Activated CD4-positive, alpha-beta T cell treated with anti-CD3 and anti-CD28 coated beads for 48 hours (primary cell): Measurements from ENCODE around the gene ZRANB3.
"Not testable (repeated sequence)": the region's sequence is repeated elsewhere in the genome, so short reads cannot be mapped to it uniquely, and the experiment has no call there.

ENCODE experiments used
- DNase-seq: peaks from one replicate; pipeline ENCODE4 v3.0.0-alpha.2; 2020

The ZRANB3 gene

DNA sequence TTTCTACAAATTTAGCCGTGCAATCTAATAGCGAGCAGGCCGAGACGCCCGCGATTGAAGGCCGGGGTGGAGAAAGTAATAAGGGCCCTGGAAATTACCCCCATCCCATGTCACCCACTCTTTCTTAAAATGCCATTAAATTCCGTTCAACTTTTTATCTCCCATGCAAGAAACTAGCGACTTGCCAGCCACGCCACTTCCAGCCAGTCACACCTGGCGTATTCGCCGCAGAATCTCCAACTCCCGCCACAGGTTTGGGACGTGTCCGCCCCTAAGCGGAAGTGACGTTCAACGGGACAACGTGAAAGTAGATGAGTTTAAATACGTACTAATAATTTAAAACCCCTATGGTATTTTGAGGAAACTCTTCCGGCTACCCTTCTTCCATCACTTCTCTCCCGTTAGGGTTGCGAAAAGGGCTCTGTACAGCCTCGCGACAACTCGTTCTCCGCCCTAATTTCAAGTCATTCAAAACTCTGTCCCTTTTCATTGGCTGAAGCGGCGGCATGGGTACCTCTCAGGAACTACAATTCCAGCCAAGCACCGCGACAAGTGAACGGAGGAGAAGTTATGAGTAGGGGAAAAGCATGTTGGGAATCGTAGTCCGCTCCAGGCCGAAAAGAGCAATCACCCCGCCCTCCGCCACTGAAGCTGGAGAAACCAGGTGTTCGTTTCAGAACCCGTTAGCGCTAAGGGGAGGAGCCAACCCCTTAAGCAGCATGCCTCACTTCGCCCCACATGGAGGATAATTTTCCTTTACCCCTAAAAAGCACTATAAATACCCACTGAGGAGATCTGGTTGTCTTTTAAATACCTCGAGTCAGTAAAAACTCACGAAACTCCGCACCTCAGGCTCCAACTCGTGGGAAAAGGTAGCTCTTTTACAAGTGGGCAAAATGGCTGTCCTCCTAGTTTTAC is at the start of gene ZRANB3:
Gene ZRANB3, minus strand, starts transcription at position 906 of the 918 bp plus-strand sequence.
- peak; percentile 96 for DNase-seq

DNA sequence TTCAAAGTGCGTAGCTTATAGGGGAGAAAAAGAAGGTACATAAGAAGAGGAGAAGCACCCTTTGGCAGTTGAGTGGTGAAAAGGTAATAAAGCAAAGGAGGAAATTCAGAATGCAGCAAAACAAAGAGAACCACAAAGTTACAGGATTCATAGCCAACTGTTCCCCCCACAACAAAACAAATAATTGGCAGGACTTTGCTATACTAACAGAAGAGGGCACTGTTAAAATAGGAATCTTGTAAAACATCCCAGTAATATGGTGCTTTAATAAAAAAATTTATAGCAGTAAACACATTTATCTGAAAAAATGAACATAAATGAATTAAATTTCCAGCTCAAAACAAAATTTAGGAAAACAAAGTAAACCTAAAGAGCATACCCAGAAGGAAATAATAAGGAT is 42.6 kb upstream of the ZRANB3 start:
- no peak for DNase-seq

DNA sequence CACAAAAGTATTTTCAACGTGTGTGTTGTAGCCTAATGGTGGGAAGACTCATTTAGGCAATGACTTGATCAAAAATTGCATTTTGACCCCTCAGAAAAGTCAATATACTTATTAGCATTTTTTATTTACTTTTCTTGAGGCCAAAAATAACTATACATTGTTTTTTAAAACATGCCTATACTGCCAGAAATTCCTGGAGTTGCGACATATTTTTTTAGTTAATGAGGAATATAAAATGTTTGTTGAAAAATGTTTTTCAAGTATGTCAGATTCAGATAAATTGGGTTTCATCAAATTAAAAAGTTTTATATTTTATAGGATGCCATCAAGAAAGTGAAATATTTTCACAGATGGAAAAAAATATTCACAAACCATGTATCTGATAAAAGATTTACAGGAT is 39.9 kb upstream of the ZRANB3 start:
- DNase-seq = no peak

DNA sequence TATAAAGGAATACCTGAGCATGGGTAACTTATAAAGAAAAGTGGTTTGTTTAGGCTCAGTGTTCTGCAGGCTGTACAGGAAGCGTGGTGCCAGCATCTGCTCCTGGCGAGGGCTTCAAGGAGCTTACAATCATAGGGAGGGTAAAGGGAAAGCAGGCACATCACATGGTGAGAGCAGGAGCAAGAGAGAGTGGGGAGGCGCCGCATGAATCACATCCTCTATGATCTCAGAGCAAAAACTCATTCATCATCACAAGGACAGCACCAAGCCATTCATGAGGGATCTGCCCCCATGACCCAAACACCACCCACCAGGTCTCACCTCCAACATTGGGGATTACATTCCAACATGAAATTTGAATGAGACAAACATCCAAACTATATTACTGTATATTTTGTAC is 32.8 kb upstream of the ZRANB3 start:
- peak; percentile 22 for DNase-seq

DNA sequence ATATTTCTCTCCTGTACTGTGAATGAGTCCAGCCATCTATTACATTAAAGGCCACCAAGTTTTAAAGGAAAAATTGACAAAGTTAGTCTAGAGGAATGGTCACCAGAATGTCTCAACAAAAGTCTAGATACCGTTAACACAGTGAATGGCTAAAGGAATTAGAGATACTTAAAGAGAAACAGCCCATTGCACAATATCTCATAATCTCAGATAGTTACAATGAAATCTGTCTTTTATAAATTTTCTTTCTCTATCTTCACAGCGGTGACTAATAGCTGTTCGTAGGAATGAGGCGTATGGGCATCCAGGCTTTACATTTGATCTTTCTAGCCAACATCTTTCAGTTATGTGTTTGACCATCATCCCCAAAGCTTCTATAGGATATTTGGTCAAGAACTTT is 30.9 kb upstream of the ZRANB3 start:
- DNase-seq = no peak

DNA sequence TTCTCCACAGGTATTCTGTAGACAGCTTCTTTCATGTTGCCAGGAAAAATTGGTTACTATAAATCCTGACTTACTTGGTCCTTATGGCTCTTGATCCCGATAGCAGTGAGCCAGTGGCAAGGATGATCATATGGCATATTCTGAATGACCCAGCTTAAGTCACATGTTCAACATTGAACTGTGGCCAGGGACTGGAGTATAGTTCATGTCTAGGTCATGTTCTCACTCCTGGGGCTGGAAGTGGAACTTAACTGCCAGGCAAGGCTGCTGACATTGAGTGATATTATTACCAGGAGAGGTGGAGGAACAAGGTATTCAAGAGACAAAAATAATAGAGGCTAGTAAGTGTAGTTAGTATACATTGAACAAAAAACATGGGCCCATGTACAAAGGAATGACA is 26.5 kb upstream of the ZRANB3 start:
- no peak for DNase-seq

DNA sequence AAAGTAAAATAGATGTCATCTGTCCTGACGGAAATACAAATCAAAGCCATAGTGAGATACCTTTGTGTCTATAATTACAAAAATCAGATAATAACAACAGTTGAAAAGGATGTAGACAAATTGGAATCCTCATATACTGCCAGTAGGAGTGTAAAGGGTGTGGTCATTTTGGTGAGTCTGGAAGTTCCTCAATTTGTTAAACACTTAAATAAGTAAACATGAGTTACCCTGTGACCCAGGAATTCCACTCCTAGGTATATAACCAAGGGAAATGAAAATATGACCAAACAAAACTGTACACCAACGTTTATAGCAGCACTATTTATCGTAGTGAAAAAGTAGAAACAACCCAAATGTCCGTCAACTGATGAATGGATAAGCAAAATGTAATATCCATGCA is 24.3 kb upstream of the ZRANB3 start:
- no peak for DNase-seq

DNA sequence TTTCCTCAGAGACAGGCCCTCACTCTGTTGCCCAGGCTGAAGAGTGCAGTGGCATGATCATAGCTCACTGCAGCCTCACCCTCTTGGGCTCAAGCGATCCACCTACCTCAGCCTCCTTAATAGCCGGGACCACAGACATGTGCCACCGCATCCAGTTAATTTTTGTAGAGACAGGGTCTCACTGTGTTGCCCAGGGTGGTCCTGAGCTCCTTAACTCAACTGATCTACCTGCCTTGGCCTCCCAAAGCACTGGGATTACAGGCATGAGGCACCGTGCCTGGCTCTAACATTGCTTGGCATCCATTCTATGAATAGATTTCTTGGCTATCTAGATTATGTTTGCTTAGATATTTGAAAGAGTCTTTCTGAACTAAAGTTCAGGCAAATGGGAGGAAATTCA is 21.9 kb upstream of the ZRANB3 start:
- no peak for DNase-seq

DNA sequence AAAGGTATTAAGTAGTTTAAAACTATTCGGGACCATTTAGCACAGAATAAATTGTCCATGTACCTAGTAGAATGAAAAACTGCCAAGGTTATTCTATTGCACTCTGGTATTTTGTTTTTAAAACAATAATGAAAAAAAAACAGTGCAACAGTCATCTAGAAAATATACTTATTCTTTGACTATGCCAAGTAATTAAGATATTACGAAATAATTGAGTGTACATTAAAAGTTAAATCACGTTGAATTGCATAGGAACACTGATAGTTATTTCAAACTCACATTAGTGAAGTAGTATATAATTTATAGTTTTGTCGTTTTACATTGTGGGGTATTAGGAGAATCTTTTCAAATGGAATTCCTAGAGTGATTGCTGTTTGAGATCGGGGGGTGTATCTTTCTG is 20.3 kb upstream of the ZRANB3 start:
- no peak for DNase-seq

DNA sequence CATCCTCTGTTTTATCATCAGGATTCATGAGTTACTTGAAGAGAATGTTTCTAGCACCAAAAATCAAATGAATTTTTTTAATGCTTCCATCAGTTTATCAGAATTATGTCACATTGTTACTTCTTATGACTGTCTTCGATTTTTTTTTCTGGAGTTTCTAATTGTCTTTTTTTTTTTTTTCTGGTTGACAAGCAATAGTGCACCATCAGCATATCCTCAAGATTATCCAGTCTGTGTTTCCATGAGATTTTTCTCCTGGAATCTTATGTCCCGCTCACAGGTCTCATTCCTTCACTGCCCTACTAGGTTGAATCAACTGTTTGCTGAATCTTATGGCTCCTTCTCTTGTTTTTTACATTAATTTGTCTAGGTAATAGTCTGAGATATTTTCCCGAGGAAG is 16.3 kb upstream of the ZRANB3 start:
- DNase-seq = no peak

DNA sequence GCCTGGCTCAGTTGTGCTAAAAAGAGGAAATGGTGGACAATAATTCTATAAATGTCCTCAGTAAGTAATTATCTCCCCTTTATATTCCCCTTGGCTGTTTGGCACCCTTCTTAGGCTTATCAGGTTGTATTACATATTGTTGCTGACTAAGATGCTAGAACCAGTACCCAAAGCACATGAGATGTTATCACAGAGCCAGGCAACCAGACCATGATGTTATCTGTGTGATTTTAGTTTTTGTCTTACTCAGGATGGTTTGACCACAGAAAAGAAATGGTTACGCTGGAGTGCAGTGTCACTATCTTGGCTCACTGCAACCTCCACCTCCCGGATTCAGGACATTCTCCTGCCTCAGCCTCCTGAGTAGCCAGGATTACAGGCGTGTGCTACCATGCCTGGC is 15.4 kb upstream of the ZRANB3 start:
- no peak for DNase-seq

DNA sequence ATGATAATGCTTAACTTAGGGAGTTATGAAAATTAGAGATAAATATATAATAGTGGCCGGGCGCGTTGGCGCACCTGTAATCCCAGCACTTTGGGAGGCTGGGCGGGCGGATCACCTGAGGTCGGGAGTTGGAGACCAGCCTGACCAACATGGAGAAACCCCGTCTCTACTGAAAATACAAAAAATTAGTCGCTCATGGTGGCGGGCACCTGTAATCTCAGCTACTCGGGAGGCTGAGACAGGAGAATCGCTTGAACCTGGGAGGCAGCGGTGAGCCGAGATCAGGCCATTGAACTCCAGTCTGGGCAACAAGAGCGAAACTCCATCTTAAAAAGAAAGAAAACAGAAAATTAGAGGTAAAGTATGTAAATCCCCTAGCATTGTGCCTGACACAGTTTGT is 2.5 kb upstream of the ZRANB3 start:
- DNase-seq = not testable (repeated sequence)

DNA sequence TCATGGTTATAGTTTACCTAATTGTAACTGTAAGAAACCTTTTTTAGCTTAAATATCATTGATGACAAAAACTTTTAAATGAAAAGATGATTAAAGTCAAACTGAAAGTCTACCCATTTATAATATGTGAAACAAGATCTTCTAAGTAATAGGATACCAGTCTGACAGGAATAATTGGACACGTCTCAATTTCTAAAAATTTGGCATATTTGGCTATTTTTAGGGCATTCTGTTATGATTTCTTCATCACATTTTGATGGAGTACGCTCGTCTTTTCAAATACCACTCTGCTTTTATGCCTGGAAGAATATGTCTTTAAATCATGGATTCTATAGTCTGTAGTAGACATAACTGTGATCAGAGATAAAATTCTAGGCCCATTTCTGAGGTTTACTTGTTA is 1.6 kb upstream of the ZRANB3 start:
- no peak for DNase-seq

DNA sequence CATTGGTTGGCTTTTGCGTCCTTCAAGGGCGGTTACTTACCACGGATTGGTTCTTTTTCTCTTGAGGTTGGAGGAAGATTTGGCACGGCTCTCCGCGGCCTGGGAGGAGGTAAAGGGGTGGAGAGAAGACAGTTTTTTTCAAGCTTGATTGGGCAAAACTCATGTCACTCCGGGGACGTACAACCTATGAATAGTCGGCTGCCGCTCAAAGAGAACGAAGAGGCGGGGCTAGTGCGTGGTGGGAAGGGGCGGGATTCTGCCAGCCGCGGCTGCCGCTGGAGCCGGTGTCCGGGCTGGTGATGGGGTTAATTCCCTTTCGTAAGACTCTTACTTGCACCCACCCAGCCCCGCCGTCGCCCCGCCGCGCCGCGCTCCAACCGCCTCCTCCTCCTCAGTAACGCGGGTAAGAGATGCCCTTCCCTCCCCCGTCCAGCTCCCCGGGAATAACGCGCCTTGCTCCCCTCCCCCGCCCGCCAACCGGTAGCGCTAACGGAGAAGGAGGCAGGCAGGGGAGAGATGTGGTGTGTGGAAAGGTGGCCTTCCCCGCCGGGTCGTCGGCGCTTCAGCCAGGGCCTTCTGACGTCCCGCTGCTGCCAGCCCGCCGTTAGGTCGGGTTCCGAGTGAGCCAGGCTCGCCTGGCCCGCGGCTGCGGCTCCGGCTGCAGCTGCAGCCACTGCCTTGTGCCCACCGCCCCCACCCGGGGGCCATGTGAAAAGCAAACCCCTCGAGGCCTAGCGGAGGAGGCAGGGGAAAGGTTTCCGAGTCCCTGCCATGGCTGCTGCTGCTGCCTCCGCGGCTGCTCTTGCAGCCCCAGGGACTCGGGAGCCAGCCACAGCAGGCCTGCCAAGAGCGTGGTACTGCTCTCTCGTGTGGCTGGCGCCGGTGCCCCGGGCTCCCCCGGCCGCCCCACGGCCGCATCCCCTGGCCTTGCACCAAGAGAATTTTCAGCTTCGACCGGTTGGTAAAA is 496 bp upstream of the ZRANB3 start, which contains the start of gene R3HDM1:
Gene R3HDM1, plus strand, starts transcription at position 254 of the 967 bp plus-strand sequence. CDS start 73,362 bp downstream, outside the sequence.
- DNase-seq = peak; percentile 96

DNA sequence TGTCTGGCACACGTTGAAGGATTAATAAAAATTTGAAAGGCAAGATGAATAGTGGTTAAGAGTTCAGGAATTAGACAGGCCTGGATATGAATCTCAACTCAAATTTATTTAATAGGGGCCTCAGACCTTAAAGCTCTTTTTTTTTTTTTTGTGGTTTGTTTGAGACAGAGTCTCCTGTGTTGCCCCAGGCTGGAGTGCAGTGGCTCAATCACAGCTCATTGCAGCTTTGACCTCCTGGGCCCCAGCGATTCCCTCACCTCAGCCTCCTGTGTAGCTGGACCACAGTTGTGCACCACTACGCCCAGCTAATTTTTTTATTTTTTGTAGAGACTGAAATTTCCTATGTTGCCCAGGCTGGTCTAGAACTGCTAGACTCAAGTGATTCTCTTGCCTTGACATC is 3.0 kb downstream of the ZRANB3 start:
- no peak for DNase-seq

DNA sequence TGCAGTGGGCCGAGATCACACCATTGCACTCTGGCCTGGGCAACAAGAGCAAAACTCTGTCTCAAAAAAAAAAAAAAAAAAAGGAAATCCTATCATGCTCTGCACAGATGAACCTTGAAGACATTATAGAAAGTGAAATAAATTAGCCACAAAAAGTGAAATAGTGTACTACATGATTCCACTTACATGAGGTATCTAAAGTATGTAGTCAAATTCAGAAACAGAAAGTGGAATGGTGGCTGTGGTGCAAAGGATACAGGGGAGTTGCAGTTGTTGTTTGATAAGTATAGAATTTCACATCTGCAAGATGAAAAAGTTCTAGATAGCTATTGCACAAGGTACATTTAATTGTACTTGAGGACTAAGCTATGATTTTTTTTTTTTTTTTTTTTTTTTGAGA is 5.2 kb downstream of the ZRANB3 start:
- no peak for DNase-seq

DNA sequence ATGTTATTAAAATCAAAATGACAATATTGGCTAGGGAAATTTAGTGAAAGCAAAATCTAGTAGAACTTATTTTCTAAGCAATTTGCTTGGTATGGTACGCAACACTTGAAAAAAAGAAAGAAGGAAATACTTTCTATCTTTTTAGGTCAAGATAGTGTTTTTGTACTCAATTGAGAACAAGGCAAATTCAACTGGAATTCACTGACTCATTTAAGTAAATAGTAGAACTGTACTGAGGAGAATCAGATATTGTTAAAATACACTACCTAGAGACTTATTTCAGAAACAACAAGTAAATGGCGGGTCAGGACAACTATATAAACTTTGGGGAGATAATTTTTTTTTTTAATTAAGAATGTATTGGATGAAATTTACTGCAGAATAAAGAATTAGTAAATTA is 18.9 kb downstream of the ZRANB3 start:
- DNase-seq = no peak

DNA sequence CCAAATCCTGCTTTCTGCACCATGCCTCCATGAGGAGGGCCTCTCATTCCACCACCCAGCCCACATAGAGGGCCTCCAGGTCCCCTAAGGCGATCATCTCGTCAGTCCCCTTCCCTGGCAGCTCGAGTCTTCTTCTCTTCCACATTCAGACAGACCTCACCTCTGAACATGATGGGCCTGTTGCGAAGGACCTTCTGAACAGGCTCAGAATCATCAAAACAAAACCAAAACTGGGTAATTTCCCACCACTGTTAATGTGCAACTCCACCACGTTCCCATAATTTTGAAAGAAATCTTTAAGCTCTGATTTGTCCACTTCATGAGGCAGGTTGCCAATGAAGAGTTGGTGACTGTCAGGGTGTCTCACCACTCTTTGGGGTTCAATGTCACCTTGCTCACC is 20.4 kb downstream of the ZRANB3 start:
- DNase-seq = no peak

DNA sequence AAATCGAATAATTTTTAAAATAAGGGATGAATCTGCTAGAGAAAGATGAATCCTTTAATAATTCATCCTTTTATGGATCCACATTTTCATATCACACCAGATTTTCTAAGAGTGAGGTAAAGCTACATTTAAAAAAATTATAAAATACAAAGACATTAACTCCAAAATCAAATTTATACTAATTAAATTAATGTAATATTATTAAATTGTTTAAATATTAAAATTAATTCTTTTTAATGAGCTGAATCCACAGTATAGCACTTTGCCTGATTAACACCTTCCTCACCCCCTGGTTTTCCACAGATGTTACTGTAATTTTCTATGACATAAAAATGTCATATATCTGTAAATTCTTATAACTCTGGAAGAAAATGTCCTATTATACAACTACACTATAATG is 26.2 kb downstream of the ZRANB3 start:
- DNase-seq = no peak

DNA sequence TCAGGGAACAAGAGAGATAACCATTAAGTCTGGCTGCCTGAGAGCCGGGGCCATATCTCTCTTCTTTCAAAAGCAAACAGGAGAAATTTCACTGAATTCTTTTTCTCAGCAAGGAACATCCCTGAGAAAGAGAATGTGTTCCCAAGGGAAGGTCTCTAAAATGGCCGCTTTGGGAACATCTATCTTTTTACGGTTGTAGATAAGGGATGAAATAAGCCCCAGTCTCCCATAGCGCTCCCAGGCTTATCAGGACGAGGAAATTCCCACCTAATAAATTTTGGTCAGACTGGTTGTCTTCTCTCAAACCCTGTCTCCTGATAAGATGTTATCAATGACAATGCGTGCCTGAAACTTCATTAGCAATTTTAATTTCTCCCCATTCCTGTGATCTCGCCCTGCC is 32.4 kb downstream of the ZRANB3 start:
- DNase-seq = not testable (repeated sequence)

DNA sequence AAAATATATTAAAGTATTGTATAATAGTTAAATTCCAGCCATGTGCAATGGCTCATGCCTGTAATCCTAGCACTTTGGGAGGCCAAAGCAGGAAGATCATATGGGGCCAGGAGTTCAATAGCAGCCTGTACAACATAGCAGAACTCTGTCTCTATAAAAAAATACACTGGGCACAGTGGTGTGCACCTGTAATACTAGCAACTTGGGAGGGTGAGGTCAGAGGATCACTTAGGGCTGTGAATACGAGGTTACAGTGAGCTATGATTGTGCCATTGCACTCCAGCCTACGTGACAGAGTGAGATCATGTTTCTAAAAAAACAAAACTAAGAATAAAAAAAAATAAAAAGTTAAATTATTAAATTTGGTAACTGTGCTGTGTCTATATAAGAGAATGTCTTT is 36.1 kb downstream of the ZRANB3 start:
- no peak for DNase-seq

DNA sequence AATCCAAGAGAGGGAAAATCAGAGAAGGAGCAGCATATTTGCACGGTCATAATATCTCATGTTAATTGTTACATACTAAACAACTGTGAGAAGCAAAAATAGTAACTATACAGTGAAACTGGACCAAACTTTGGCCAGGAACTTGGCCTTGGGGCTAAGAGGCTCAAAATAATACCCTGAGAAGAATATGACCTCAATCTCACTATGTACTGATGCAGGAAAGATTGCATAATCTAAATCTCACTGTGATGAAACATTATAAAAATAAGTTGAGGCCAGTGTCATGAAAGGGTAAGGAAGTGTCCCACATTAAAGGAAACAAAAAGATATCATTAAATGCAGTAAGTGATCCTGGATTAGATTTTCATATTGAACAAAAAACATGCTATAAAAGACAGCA is 36.5 kb downstream of the ZRANB3 start:
- no peak for DNase-seq

DNA sequence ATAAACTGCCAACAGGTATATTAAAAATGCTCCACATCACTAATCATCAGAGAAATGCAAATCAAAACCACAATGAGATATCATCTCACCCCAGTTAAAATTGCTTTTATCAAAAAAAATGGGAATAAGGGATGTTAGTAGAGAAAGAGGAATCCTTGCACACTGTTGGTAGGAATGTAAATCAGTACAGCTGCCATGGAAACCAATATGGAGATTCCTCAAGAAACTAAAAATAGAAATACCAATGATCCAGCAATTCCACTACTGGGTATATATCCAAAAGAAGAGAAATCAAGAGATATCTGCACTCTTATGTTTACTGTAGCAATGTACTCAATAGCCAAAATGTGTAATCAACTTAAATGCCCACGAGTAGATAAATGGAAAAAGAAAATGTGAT is 40.6 kb downstream of the ZRANB3 start:
- DNase-seq = no peak

DNA sequence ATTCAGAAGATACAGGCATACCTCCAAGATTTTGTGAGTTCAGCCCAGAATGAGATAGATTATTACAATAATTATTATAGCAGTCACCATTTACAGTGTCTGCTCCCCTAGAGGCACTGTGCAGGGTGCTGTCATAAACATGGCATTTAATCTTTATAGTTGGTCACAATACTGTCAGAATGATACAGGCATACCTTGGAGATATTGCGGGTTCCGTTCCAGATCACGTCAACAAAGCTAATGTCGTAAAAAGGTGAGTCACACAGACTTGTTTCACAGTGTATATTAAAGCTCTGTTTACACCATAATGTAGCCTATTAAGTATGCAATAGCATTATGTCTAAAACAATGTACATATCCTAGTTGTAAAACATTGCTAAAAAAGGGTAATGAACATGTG is 45.6 kb downstream of the ZRANB3 start:
- DNase-seq = no peak
